Mesenchymal stem cell (in vitro differentiated cells and primary cell): ENCODE data around the gene MYL5.

Source experiments
- DNase-seq: peaks from one replicate; pipeline ENCODE4 v3.0.0-alpha.2; 2013
- H2AFZ ChIP-seq: one replicate; pipeline ENCODE4 v1.6.1; 2013; ENCODE audit warnings: low read depth, mild to moderate bottlenecking, control low read depth, inconsistent platforms, low read length, moderate library complexity
- H2AK5ac ChIP-seq: 2 replicates; pipeline ENCODE4 v1.6.1; 2013; ENCODE audit warnings: low read length, moderate library complexity, mild to moderate bottlenecking, inconsistent platforms; ENCODE audit not compliant: severe bottlenecking
- H2BK120ac ChIP-seq: one replicate; pipeline ENCODE4 v1.6.1; 2013; ENCODE audit warnings: low read depth, mild to moderate bottlenecking, inconsistent platforms, low read length, moderate library complexity
- H2BK12ac ChIP-seq, 2 experiments: one replicate each; pipeline ENCODE4 v1.6.1; 2013; ENCODE audit warnings: inconsistent platforms in 2 of 2, low read length in 2 of 2, mild to moderate bottlenecking in 2 of 2, moderate library complexity in 2 of 2, control low read depth in 1 of 2
- H2BK15ac ChIP-seq: one replicate; pipeline ENCODE4 v1.6.1; 2013; ENCODE audit warnings: mild to moderate bottlenecking, low read depth, inconsistent platforms; ENCODE audit not compliant: poor library complexity, severe bottlenecking
- H2BK5ac ChIP-seq: 2 replicates; pipeline ENCODE4 v1.6.1; 2013; ENCODE audit warnings: low read depth, mild to moderate bottlenecking, low read length, control low read depth, inconsistent platforms; ENCODE audit not compliant: poor library complexity, severe bottlenecking
- H3K14ac ChIP-seq, 2 experiments: one replicate each; pipeline ENCODE4 v1.6.1; 2013; ENCODE audit warnings: inconsistent platforms in 2 of 2, low read length in 2 of 2, control low read depth in 1 of 2, mild to moderate bottlenecking in 1 of 2, moderate library complexity in 1 of 2
- H3K18ac ChIP-seq, 2 experiments: one replicate each; pipeline ENCODE4 v1.6.1; 2013; ENCODE audit warnings: inconsistent platforms in 2 of 2, low read length in 2 of 2, control low read depth in 1 of 2, low read depth in 1 of 2, mild to moderate bottlenecking in 1 of 2
- H3K23ac ChIP-seq, 2 experiments: one replicate each; pipeline ENCODE4 v1.6.1; 2013; ENCODE audit warnings: inconsistent platforms in 2 of 2, low read length in 2 of 2, mild to moderate bottlenecking in 2 of 2, moderate library complexity in 2 of 2, control low read depth in 1 of 2
- H3K27ac ChIP-seq: 2 replicates; pipeline ENCODE4 v1.5.1; 2013; ENCODE audit warnings: mild to moderate bottlenecking, moderate library complexity, low read length, control low read depth, inconsistent platforms; ENCODE audit not compliant: poor library complexity, severe bottlenecking
- H3K27me3 ChIP-seq, 2 experiments: 2 replicates each; pipeline versions ENCODE4 v1.6.1 to v1.7.0; 2013; ENCODE audit warnings: low read length in 2 of 2, mild to moderate bottlenecking in 2 of 2, moderate library complexity in 2 of 2, control low read depth in 1 of 2, inconsistent platforms in 1 of 2; ENCODE audit not compliant: control insufficient read depth in 1 of 2, insufficient read depth in 1 of 2
- H3K36me3 ChIP-seq, 2 experiments: 2 replicates each; pipeline versions ENCODE4 v1.6.1 to v1.7.0; 2013; ENCODE audit warnings: low read length in 2 of 2, control low read depth in 1 of 2, inconsistent platforms in 1 of 2, low read depth in 1 of 2, mild to moderate bottlenecking in 1 of 2; ENCODE audit not compliant: insufficient read depth in 2 of 2, control insufficient read depth in 1 of 2
- H3K4ac ChIP-seq, 2 experiments: one replicate each; pipeline ENCODE4 v1.6.1; 2013; ENCODE audit warnings: inconsistent platforms in 2 of 2, low read length in 2 of 2, mild to moderate bottlenecking in 2 of 2, moderate library complexity in 2 of 2, control low read depth in 1 of 2, low read depth in 1 of 2
- H3K4me1 ChIP-seq: 2 replicates; pipeline ENCODE4 v1.6.1; 2013; ENCODE audit warnings: low read depth, low read length, control low read depth; ENCODE audit not compliant: control insufficient read depth, insufficient read depth
- H3K4me2 ChIP-seq: 2 replicates; pipeline ENCODE4 v1.6.1; 2013; ENCODE audit warnings: low read length, mild to moderate bottlenecking, inconsistent platforms; ENCODE audit not compliant: poor library complexity, severe bottlenecking
- H3K4me3 ChIP-seq, 2 experiments: 2 replicates each; pipeline versions ENCODE4 v1.5.1 to v1.7.0; 2013; ENCODE audit warnings: low read length in 2 of 2, mild to moderate bottlenecking in 2 of 2, control low read depth in 1 of 2, low read depth in 1 of 2; ENCODE audit not compliant: insufficient read depth in 1 of 2
- H3K79me1 ChIP-seq: replicated peaks from 2 replicates; pipeline ENCODE4 v1.6.1; 2013; ENCODE audit warnings: mild to moderate bottlenecking, control low read depth, low read length, inconsistent platforms; ENCODE audit not compliant: poor library complexity, severe bottlenecking
- H3K9ac ChIP-seq: 2 replicates; pipeline ENCODE4 v1.7.0; 2013; ENCODE audit warnings: mild to moderate bottlenecking, low read length, moderate library complexity
- H3K9me3 ChIP-seq: 2 replicates; pipeline ENCODE4 v1.7.0; 2013; ENCODE audit warnings: mild to moderate bottlenecking, low read length; ENCODE audit not compliant: control insufficient read depth
- H4K8ac ChIP-seq: one replicate; pipeline ENCODE4 v1.6.1; 2013; ENCODE audit warnings: inconsistent platforms, mild to moderate bottlenecking, low read length, moderate library complexity
- H4K91ac ChIP-seq: one replicate; pipeline ENCODE4 v1.6.1; 2013; ENCODE audit warnings: mild to moderate bottlenecking, low read length, inconsistent platforms
- WGBS: methylation state at CpG from one replicate; pipeline ENCODE4 v1.1.7; 2013; ENCODE audit warnings: mixed read lengths; 5-methylcytosine and 5-hydroxymethylcytosine counted together

Gene MYL5

GRCh38 chr4:714087-714486 lies 39.7 kb downstream of the MYL5 start:
- no peak overlapping the region for H2BK5ac ChIP-seq

DNA sequence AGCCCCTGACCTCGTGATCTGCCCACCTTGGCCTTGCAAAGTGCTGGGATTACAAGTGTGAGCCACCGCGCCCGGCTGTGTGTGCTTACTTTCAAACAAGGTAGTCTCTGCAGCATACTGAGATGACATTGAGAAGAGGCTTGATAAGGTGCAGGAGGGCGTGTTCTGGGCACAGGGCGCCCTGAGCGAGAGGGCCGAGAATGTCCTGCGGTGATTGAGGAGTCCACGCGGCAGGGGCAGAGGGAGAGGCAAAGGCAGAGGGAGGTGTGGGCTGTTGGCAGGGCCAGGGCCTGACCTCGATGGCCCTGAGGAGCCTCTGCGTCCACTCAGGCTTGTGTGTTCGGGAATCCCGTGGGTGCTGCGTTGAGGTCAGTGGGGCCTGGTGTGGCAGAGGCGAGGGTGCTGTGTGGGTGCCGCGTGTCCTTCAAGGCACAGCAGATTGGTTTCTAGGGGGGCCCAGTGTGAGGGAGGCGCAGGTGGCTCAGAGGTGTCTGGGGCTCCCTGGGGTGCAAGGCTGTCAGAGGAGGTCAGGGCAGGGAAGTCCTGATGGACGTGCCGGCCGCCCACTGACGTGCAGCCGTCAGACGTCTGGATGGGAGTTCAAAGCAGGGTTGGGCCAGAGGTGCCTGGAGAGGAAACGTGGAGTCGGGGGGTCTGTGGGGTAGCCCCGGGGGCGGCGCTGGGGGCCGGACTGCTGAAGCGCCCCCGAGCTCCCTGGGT lies 43.4 kb downstream of the MYL5 start:
- H3K4me2 ChIP-seq = no peak overlapping the region
- H3K14ac ChIP-seq = no peak overlapping the region
- no peak overlapping the region for H2AK5ac ChIP-seq
- no peak overlapping the region for H3K4me3 ChIP-seq
- H3K9me3 ChIP-seq = no peaks in the 10 kb centered on the region
- no peak overlapping the region for H2BK120ac ChIP-seq
- no peak overlapping the region for H2BK5ac ChIP-seq
- no peak overlapping the region for H3K4ac ChIP-seq
- no peak overlapping the region for H4K91ac ChIP-seq
- WGBS = 94% methylated on average over 34 of the region's 34 CpGs
- H3K23ac ChIP-seq = no peak overlapping the region
- H2AFZ ChIP-seq = no peak overlapping the region
- no peak overlapping the region for H3K27ac ChIP-seq
- DNase-seq = no peak
- H2BK12ac ChIP-seq = no peak overlapping the region
- peaks cover 8 to 67% of the 10 kb centered on the region in 2 experiments for H3K36me3 ChIP-seq
- no peak overlapping the region for H3K9ac ChIP-seq
- no peak overlapping the region for H2BK15ac ChIP-seq
- H3K27me3 ChIP-seq = no peaks in the 10 kb centered on the region
- H3K4me1 ChIP-seq = peaks cover 47% of the 10 kb centered on the region
- H3K18ac ChIP-seq = no peak overlapping the region
- peaks cover 6% of the 10 kb centered on the region for H3K79me1 ChIP-seq
- H4K8ac ChIP-seq = no peak overlapping the region

More at GRCh38 chr4:714087-714486, 39.7 kb downstream of the MYL5 start:
- no peak overlapping the region for H3K4ac ChIP-seq
- H4K91ac ChIP-seq = no peak overlapping the region
- H3K79me1 ChIP-seq = no peaks in the 10 kb centered on the region
- no peak overlapping the region for H3K27ac ChIP-seq
- peaks cover 11 to 41% of the 10 kb centered on the region in 2 experiments for H3K36me3 ChIP-seq
- no peak overlapping the region for H3K18ac ChIP-seq
- H3K4me2 ChIP-seq = no peak overlapping the region
- H2BK120ac ChIP-seq = no peak overlapping the region
- no peak for DNase-seq
- H2BK15ac ChIP-seq = no peak overlapping the region
- H3K4me1 ChIP-seq = peaks cover 32% of the 10 kb centered on the region
- 98% methylated on average over 18 of the region's 18 CpGs for WGBS
- H2AFZ ChIP-seq = no peak overlapping the region
- H3K9me3 ChIP-seq = no peaks in the 10 kb centered on the region
- H3K14ac ChIP-seq = no peak overlapping the region
- H3K4me3 ChIP-seq = no peak overlapping the region
- H2BK12ac ChIP-seq = no peak overlapping the region
- H4K8ac ChIP-seq = no peak overlapping the region
- H3K23ac ChIP-seq = no peak overlapping the region
- no peak overlapping the region for H2AK5ac ChIP-seq
- H3K27me3 ChIP-seq = no peaks in the 10 kb centered on the region
- no peak overlapping the region for H3K9ac ChIP-seq

DNA sequence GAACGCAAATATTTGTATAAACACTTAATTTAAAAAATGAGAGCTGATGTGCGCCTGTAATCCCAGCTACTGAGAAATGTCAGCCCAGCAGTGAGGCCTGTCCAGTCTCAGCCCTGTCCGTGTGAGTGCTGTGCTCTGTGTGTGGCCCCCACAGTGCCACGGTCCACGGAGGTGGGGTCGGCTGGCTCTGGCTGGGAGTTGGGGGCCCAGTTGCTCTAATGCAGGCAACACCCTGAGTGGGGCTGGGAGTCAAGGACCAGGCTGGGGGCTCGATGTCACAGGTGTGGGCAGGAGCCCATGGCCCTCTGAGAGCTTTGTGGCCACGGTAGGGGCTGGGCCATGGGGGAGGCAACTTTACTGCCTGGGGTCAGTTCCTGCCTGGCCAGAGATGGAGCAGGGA lies 44.1 kb downstream of the MYL5 start:
- Histone ChIP-seq H2AK5ac (no peak overlapping the region), H3K9ac (no peak overlapping the region), H3K4me1 (peaks cover 43% of the 10 kb centered on the region), H4K8ac (no peak overlapping the region), H2AFZ (no peak overlapping the region), H3K27me3 (no peaks in the 10 kb centered on the region), H3K18ac (no peak overlapping the region), H3K23ac (no peak overlapping the region), H3K4me2 (no peak overlapping the region), H3K79me1 (peaks cover 12% of the 10 kb centered on the region), H2BK120ac (no peak overlapping the region), H2BK15ac (no peak overlapping the region), H3K4ac (no peak overlapping the region), H3K4me3 (no peak overlapping the region), H3K14ac (no peak overlapping the region), H3K9me3 (no peaks in the 10 kb centered on the region), H2BK5ac (no peak overlapping the region), H3K27ac (no peak overlapping the region), H3K36me3 (peaks cover 13 to 67% of the 10 kb centered on the region in 2 experiments), H2BK12ac (no peak overlapping the region), H4K91ac (no peak overlapping the region)
- no peak for DNase-seq
- WGBS = 97% methylated on average over 8 of the region's 8 CpGs

DNA sequence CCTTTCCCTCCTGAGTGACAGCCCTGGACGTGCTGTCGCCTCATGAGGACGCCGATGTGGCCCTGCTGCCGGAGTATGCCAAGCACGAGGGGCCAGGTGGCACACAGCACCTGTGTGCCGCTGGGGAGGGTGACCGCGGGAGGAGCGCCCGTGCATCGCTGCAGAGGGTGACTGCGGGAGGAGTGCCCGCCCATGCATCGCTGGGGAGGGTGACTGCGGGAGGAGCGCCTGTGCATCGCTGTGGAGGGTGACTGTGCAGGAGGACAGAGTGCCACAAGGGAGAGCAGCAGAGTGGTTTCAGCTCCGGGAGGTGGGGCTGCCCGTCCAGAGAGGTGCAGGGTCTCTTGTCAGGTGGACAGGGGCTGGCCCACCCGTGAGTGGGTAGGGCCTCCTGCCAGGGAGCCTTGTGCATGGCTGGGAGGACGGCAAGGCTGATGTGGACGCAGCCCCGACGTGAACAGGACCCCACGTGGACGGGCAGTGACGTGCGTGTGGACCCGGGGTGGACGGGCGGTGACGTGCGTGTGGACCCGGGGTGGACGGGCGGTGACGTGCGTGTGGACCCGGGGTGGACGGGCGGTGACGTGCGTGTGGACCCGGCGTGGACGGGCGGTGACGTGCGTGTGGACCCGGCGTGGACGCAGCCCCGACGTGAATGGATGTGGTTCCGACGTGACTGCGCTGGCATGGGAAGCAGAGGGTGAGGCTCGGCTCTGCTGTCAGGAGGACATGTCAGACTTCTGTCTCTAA lies 45.9 kb downstream of the MYL5 start:
- no peak overlapping the region for H3K23ac ChIP-seq
- H2BK120ac ChIP-seq = no peak overlapping the region
- H3K27ac ChIP-seq = no peak overlapping the region
- no peak overlapping the region for H4K8ac ChIP-seq
- no peak for DNase-seq
- no peak overlapping the region for H2AFZ ChIP-seq
- H2BK5ac ChIP-seq = no peak overlapping the region
- no peak overlapping the region for H3K14ac ChIP-seq
- no peaks in the 10 kb centered on the region for H3K27me3 ChIP-seq
- 99% methylated on average over 55 of the region's 59 CpGs for WGBS
- no peak overlapping the region for H4K91ac ChIP-seq
- H3K4ac ChIP-seq = no peak overlapping the region
- H3K4me3 ChIP-seq = no peak overlapping the region
- no peak overlapping the region for H3K4me2 ChIP-seq
- peaks cover 5 to 69% of the 10 kb centered on the region in 2 experiments for H3K36me3 ChIP-seq
- H2AK5ac ChIP-seq = no peak overlapping the region
- H3K79me1 ChIP-seq = peaks cover 12% of the 10 kb centered on the region
- no peak overlapping the region for H2BK15ac ChIP-seq
- H3K9me3 ChIP-seq = no peaks in the 10 kb centered on the region
- peaks cover 36% of the 10 kb centered on the region for H3K4me1 ChIP-seq
- H3K9ac ChIP-seq = no peak overlapping the region
- H2BK12ac ChIP-seq = peak overlapping the region in 1 of 2 experiments; percentile 42
- no peak overlapping the region for H3K18ac ChIP-seq
